ENCODE measurements around the gene NEMF.

DNA sequence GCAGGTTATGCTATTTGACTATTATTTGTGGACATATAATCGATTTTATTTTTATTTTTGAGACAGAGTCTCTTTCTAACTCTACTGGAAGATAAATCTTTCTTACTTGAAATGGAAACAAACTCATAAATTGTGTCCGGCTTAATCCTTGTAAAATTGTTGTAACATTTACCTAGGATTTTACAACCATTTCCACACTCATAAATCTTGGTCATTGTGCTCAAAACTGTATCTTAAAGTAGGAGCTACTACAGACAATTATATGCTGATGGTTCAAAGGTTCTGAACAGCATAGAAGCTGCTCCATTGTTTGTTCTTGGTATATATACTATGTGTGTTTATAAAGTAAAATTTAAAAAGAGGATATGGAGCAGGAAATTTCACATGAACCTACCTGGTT is 35.7 kb upstream of the NEMF start:
- TF ChIP-seq, protein P1, sequence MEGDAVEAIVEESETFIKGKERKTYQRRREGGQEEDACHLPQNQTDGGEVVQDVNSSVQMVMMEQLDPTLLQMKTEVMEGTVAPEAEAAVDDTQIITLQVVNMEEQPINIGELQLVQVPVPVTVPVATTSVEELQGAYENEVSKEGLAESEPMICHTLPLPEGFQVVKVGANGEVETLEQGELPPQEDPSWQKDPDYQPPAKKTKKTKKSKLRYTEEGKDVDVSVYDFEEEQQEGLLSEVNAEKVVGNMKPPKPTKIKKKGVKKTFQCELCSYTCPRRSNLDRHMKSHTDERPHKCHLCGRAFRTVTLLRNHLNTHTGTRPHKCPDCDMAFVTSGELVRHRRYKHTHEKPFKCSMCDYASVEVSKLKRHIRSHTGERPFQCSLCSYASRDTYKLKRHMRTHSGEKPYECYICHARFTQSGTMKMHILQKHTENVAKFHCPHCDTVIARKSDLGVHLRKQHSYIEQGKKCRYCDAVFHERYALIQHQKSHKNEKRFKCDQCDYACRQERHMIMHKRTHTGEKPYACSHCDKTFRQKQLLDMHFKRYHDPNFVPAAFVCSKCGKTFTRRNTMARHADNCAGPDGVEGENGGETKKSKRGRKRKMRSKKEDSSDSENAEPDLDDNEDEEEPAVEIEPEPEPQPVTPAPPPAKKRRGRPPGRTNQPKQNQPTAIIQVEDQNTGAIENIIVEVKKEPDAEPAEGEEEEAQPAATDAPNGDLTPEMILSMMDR (IDR thresholded peaks at IDR 0.05; ENCODE audit: insufficient read depth, low read length) = no peak
- TF ChIP-seq POLR2AphosphoS5 (IDR thresholded peaks at IDR 0.05; ENCODE audit: low read depth) (no peak), GABPA (IDR thresholded peaks at IDR 0.05; ENCODE audit: low read depth) (no peak)
- TF ChIP-seq, protein P2, sequence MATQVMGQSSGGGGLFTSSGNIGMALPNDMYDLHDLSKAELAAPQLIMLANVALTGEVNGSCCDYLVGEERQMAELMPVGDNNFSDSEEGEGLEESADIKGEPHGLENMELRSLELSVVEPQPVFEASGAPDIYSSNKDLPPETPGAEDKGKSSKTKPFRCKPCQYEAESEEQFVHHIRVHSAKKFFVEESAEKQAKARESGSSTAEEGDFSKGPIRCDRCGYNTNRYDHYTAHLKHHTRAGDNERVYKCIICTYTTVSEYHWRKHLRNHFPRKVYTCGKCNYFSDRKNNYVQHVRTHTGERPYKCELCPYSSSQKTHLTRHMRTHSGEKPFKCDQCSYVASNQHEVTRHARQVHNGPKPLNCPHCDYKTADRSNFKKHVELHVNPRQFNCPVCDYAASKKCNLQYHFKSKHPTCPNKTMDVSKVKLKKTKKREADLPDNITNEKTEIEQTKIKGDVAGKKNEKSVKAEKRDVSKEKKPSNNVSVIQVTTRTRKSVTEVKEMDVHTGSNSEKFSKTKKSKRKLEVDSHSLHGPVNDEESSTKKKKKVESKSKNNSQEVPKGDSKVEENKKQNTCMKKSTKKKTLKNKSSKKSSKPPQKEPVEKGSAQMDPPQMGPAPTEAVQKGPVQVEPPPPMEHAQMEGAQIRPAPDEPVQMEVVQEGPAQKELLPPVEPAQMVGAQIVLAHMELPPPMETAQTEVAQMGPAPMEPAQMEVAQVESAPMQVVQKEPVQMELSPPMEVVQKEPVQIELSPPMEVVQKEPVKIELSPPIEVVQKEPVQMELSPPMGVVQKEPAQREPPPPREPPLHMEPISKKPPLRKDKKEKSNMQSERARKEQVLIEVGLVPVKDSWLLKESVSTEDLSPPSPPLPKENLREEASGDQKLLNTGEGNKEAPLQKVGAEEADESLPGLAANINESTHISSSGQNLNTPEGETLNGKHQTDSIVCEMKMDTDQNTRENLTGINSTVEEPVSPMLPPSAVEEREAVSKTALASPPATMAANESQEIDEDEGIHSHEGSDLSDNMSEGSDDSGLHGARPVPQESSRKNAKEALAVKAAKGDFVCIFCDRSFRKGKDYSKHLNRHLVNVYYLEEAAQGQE (IDR thresholded peaks at IDR 0.05; ENCODE audit: insufficient replicate concordance, low read depth) = no peak

Data from HL-60 (cell line).